Hepatocyte (in vitro differentiated cells): Measurements from ENCODE around the gene MYO1D.

Experiments
- EZH2 ChIP-seq: fragments of 200-600 bp; sonication (generic); IDR thresholded peaks from 2 replicates; pipeline ENCODE4 v1.6.1; 2016; ENCODE audit warnings: antibody characterized with exemption, mild to moderate bottlenecking, borderline replicate concordance
- EZH2phosphoT487 ChIP-seq: fragments of 200-600 bp; sonication (generic); IDR thresholded peaks from one replicate; pipeline ENCODE4 v1.6.1; 2018; ENCODE audit warnings: antibody characterized with exemption, mild to moderate bottlenecking, low read depth, moderate library complexity; ENCODE audit not compliant: unreplicated experiment, severe bottlenecking
- TF ChIP-seq, protein P1 (sequence below): fragments of 200-600 bp; sonication (generic); IDR thresholded peaks from 2 replicates; pipeline ENCODE4 v1.5.1; 2016; ENCODE audit warnings: antibody characterized with exemption, mild to moderate bottlenecking; ENCODE audit not compliant: poor library complexity

GRCh38 chr17:32813021-32813420 is 63.9 kb downstream of the MYO1D start:
- TF ChIP-seq, protein P1, sequence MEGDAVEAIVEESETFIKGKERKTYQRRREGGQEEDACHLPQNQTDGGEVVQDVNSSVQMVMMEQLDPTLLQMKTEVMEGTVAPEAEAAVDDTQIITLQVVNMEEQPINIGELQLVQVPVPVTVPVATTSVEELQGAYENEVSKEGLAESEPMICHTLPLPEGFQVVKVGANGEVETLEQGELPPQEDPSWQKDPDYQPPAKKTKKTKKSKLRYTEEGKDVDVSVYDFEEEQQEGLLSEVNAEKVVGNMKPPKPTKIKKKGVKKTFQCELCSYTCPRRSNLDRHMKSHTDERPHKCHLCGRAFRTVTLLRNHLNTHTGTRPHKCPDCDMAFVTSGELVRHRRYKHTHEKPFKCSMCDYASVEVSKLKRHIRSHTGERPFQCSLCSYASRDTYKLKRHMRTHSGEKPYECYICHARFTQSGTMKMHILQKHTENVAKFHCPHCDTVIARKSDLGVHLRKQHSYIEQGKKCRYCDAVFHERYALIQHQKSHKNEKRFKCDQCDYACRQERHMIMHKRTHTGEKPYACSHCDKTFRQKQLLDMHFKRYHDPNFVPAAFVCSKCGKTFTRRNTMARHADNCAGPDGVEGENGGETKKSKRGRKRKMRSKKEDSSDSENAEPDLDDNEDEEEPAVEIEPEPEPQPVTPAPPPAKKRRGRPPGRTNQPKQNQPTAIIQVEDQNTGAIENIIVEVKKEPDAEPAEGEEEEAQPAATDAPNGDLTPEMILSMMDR, result no peak
- TF ChIP-seq EZH2 (no peak), EZH2phosphoT487 (no peak)
